Fibroblast of pulmonary artery (primary cell): ENCODE results near the gene VPS26A.

Source experiments
- DNase-seq: peaks from one replicate; pipeline ENCODE4 v3.0.0-alpha.2; 2010; ENCODE audit warnings: low read depth
- H3K4me3 ChIP-seq: replicated peaks from 2 replicates; pipeline ENCODE4 v1.5.1; 2011; ENCODE audit warnings: low read depth, mild to moderate bottlenecking, control low read depth, low read length, moderate library complexity
- CTCF ChIP-seq: IDR thresholded peaks from 2 replicates; pipeline ENCODE4 v1.5.1; 2011; ENCODE audit warnings: mild to moderate bottlenecking, control low read depth, low read length, inconsistent platforms; ENCODE audit errors: missing control alignments

VPS26A gene

DNA sequence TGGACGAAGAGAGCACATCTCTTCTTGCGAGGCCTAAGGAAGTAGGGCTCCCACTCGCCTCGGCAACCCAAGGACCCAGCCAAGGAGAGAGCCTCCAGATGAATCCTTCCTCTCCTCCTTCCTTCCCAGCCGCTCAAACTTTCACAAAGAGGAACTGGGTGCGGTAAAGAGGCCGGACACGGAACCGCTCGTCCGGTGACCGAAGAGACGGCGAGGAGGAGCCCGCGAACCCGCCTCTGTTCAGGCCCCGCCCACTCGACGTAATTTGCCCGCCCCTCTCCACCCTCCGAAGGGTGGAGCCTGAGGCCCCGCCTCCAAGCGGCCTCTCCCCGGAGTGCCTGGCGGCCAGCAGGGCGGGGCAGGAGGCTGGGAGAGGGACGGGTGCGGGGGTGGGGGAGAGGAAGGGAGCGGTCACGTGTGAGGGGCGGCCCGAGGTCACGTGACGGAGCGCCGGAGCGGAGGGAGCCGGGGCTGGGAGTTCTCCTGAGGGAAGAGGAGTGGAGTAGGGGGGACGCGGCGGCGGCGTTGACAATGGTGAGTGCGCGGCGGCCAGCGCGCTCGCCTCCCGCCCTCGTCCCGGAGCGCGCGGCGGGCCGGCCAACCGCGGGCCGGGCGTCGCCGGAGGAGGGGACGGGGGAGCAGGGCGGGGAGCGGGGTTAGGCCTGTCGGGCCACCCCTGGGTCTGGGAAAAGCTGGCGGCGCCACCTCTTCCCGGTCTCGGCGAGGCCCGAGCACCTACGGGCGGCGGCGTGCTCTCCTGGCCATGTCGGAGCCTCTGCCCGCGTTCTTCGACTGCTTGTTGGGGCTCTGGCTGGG is at the start of gene VPS26A:
Gene VPS26A (plus strand): TSS at position 432 of the 816 bp plus-strand sequence. CDS start 100 bp downstream, at position 532.
- no peak for TF ChIP-seq CTCF
- peak; percentile 98 for DNase-seq
- peak within 1 kb of the TSS; percentile 95 for H3K4me3 ChIP-seq

- H3K4me3 ChIP-seq, result no peak overlapping the region
- no peak for DNase-seq
- TF ChIP-seq CTCF, result no peak
These were observed 49.4 kb upstream of the VPS26A start for GRCh38 chr10:69074532-69074931.

DNA sequence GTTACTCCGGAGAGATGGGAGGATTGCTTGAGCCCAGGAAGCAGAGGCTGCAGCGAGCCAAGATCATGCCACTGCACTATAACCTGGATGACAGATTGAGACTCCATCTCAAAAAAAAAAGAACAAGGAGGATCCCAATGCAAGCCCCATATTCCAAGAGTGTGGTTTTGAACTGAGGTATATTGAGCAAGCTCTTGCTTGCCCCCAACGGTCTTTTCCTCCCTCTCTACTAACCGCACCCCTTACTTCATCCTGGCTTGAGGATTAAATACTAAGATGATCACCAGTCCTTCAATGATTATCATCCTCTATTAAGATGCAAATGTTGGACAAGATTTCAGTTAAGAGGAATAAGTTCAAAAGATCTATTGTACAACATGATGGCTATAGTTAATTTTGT is 48.5 kb upstream of the VPS26A start:
- DNase-seq, result no peak
- TF ChIP-seq CTCF, result no peak
- H3K4me3 ChIP-seq, result no peak overlapping the region

- no peak for DNase-seq
- H3K4me3 ChIP-seq, result no peak overlapping the region
- TF ChIP-seq CTCF, result no peak
These were observed 45.7 kb upstream of the VPS26A start for GRCh38 chr10:69078311-69078710.

GRCh38 chr10:69080226-69080625 is 43.8 kb upstream of the VPS26A start:
- no peak overlapping the region for H3K4me3 ChIP-seq
- DNase-seq, result no peak
- no peak for TF ChIP-seq CTCF

DNA sequence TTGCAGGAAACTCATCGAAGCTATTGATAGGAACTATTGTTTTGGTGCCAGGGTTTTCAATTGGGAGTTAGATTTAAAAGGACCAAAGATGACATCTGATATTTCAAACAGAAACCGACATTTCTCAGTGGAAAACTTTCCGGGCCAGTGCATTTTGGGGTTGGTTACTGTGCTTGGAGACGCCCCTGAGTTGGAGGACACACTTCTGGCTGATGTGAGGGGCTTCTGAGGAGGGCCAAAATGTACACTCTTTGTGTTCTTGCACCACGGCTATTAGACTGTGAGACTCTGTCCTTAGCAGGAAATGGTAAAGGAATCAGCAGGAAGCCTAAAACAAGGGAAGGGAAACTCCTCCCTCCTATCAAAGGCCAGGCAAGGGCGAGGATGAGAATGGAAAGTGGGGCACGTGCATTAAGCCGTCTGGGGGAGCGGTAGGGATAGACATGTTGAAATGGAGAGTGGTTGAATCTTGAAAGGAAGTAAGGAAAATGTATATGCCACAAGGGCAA is 37.9 kb upstream of the VPS26A start:
- no peak overlapping the region for H3K4me3 ChIP-seq
- DNase-seq, result peak; percentile 71
- TF ChIP-seq CTCF, result no peak
